ENCODE data around the gene OTOP3.

DNA sequence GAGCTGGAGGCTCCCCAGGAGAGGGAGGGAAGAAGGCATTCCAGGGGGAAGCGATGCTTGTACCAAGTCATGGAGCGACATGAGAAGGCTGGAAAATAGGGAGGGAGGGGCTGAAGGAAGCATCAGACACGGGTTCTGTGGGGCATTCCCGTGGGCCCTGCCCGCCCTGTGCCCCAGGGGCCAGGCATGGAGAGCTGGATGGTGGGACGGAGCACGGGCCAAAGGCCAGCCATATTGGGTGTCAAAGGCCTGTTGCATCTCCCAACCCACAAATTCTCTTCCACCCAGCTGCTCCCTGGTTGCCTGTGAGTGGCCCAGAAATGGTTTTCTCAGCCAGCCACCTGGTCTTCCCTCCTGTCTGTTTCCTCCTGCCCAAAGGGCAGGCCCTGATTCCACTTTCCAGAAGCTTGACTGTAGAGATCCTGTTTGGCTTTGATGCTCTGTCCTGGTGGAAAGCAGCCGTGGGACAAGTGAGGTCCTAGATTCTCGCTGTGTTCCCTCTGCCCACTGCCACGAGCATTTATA is 54.9 kb downstream of the OTOP3 start:
- TF ChIP-seq, protein P1, sequence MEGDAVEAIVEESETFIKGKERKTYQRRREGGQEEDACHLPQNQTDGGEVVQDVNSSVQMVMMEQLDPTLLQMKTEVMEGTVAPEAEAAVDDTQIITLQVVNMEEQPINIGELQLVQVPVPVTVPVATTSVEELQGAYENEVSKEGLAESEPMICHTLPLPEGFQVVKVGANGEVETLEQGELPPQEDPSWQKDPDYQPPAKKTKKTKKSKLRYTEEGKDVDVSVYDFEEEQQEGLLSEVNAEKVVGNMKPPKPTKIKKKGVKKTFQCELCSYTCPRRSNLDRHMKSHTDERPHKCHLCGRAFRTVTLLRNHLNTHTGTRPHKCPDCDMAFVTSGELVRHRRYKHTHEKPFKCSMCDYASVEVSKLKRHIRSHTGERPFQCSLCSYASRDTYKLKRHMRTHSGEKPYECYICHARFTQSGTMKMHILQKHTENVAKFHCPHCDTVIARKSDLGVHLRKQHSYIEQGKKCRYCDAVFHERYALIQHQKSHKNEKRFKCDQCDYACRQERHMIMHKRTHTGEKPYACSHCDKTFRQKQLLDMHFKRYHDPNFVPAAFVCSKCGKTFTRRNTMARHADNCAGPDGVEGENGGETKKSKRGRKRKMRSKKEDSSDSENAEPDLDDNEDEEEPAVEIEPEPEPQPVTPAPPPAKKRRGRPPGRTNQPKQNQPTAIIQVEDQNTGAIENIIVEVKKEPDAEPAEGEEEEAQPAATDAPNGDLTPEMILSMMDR (IDR thresholded peaks at IDR 0.05; ENCODE audit: low read depth, low read length), result no peak
- no peak for TF ChIP-seq EZH2phosphoT487 (IDR thresholded peaks at IDR 0.05; ENCODE audit: low read depth)

Measured in OCI-LY3 (cell line).